Activated CD8-positive, alpha-beta memory T cell treated with anti-CD3 and anti-CD28 coated beads for 4 hours (primary cell): ENCODE measurements around the gene APCDD1L.
"Not testable (repeated sequence)": the region's sequence is repeated elsewhere in the genome, so short reads cannot be mapped to it uniquely, and the experiment has no call there.

Source experiments
- DNase-seq, 2 donors: peaks; one replicate each; pipeline ENCODE4 v3.0.0-alpha.2; 2020; ENCODE audit warnings: low read depth in 2 of 2

APCDD1L gene

GRCh38 chr20:58514321-58515232 lies 622 bp downstream of the APCDD1L start:
- DNase-seq: no peak

- no peak for DNase-seq
Observed at GRCh38 chr20:58513580-58514285, 1.5 kb downstream of the APCDD1L start.

- DNase-seq: no peak
Observed at GRCh38 chr20:58512808-58513552, 2.2 kb downstream of the APCDD1L start.

GRCh38 chr20:58511861-58512260 lies 3.3 kb downstream of the APCDD1L start:
- no peak for DNase-seq

GRCh38 chr20:58511364-58511763 lies 3.8 kb downstream of the APCDD1L start:
- no peak for DNase-seq

- DNase-seq: no peak
Observed at GRCh38 chr20:58510921-58511320, 4.3 kb downstream of the APCDD1L start.

GRCh38 chr20:58508762-58509395 lies 6.3 kb downstream of the APCDD1L start:
- no peak for DNase-seq

- DNase-seq: not testable (repeated sequence)
Observed at GRCh38 chr20:58506999-58507398, 8.2 kb downstream of the APCDD1L start.

- DNase-seq: no peak
Observed at GRCh38 chr20:58504566-58504965, 10.6 kb downstream of the APCDD1L start.

GRCh38 chr20:58503668-58504067 lies 11.5 kb downstream of the APCDD1L start:
- no peak for DNase-seq

- no peak for DNase-seq
Observed at GRCh38 chr20:58500256-58500655, 14.9 kb downstream of the APCDD1L start.

GRCh38 chr20:58498470-58499068 lies 16.6 kb downstream of the APCDD1L start:
- DNase-seq: no peak

GRCh38 chr20:58497724-58498469 lies 17.3 kb downstream of the APCDD1L start:
- DNase-seq: no peak

- no peak for DNase-seq
Observed at GRCh38 chr20:58497076-58497641, 18.0 kb downstream of the APCDD1L start.

GRCh38 chr20:58496429-58496769 lies 18.8 kb downstream of the APCDD1L start:
- DNase-seq: no peak

- no peak for DNase-seq
Observed at GRCh38 chr20:58495623-58496428, 19.4 kb downstream of the APCDD1L start.

- no peak for DNase-seq
Observed at GRCh38 chr20:58494923-58495622, 20.1 kb downstream of the APCDD1L start.

GRCh38 chr20:58492795-58493524 lies 22.2 kb downstream of the APCDD1L start:
- DNase-seq: no peak
